Esophagus muscularis mucosa (tissue), 4 donors: ENCODE data around the gene CYB5A. TPM values are rescaled to one million over a fixed set of nuclear protein-coding genes. Genes with fewer than 3 reads are reported as not detected.

Experiments used
- DNase-seq: peaks from one replicate; pipeline ENCODE4 v3.0.0-alpha.2; 2017; ENCODE audit errors: extremely low spot score
- H3K27ac ChIP-seq, 4 donors: fragments of 200-600 bp; sonication (generic); replicated peaks in 1 of 4; 1 replicate in 3 of 4; 2 replicates in 1 of 4; pipeline ENCODE4 v1.5.1; 2016 to 2019; ENCODE audit warnings: mild to moderate bottlenecking in 1 of 4
- H3K27me3 ChIP-seq, 4 donors: fragments of 200-600 bp; sonication (generic); one replicate each; pipeline versions ENCODE4 v1.5.1 to v1.6.0; 2016 to 2019
- H3K36me3 ChIP-seq, 4 donors: fragments of 200-600 bp; sonication (generic); one replicate each; pipeline ENCODE4 v1.5.1; 2016 to 2019
- H3K4me1 ChIP-seq, 4 donors: fragments of 200-600 bp; sonication (generic); one replicate each; pipeline ENCODE4 v1.5.1; 2016 to 2019
- H3K4me3 ChIP-seq, 4 donors: fragments of 200-600 bp; sonication (generic); 1 replicate in 2 of 4; 2 replicates in 2 of 4; pipeline ENCODE4 v1.5.1; 2016 to 2019; ENCODE audit warnings: mild to moderate bottlenecking in 4 of 4, moderate library complexity in 1 of 4
- H3K9me3 ChIP-seq, 4 donors: fragments of 200-600 bp; sonication (generic); 1 replicate in 3 of 4; 2 replicates in 1 of 4; pipeline ENCODE4 v1.5.1; 2016 to 2019
- EP300 ChIP-seq: sonication (generic); formaldehyde crosslinking; IDR thresholded peaks from one replicate; pipeline ENCODE4 v1.6.1; 2017; ENCODE audit warnings: antibody characterized with exemption
- POLR2A ChIP-seq: fragments of 450-650 bp; IDR thresholded peaks from one replicate; pipeline ENCODE4 v1.6.1; 2017; ENCODE audit warnings: antibody characterized with exemption, moderate library complexity, mild to moderate bottlenecking, low read depth
- POLR2AphosphoS5 ChIP-seq, 2 donors: sonication (generic); formaldehyde crosslinking; IDR thresholded peaks; one replicate each; pipeline ENCODE4 v1.6.1; 2017; ENCODE audit warnings: antibody characterized with exemption in 2 of 2
- WGBS: methylation state at CpG from one replicate; pipeline ENCODE4 v1.1.5; 2018; 5-methylcytosine and 5-hydroxymethylcytosine counted together
- intact Hi-C: fragments of 100-400 bp; cut with DNase I; formaldehyde crosslinking; loops from one replicate; pipeline ENCODE4 v1.15.1; 2023
- total RNA-seq, 4 donors: library from RNA; depleted of rRNA; stranded (reverse); fragments of >200 nt; gene quantifications; one replicate each; pipeline versions ENCODE4 v1.1.0 to v1.2.1, GENCODE V29; 2016
- TF ChIP-seq, protein P1 (sequence below), 3 experiments: fragments of 200-600 bp in 2 of 3; fragments of 450-650 bp in 1 of 3; sonication (generic) in 2 of 3; IDR thresholded peaks; one replicate each; pipeline ENCODE4 v1.5.1; 2017 to 2019; ENCODE audit warnings: antibody characterized with exemption in 3 of 3, mild to moderate bottlenecking in 2 of 3, moderate library complexity in 1 of 3

The CYB5A gene
- total RNA-seq, 4 donors from 2014 or later = 77.7 to 99.4 (median 81.5) TPM

DNA sequence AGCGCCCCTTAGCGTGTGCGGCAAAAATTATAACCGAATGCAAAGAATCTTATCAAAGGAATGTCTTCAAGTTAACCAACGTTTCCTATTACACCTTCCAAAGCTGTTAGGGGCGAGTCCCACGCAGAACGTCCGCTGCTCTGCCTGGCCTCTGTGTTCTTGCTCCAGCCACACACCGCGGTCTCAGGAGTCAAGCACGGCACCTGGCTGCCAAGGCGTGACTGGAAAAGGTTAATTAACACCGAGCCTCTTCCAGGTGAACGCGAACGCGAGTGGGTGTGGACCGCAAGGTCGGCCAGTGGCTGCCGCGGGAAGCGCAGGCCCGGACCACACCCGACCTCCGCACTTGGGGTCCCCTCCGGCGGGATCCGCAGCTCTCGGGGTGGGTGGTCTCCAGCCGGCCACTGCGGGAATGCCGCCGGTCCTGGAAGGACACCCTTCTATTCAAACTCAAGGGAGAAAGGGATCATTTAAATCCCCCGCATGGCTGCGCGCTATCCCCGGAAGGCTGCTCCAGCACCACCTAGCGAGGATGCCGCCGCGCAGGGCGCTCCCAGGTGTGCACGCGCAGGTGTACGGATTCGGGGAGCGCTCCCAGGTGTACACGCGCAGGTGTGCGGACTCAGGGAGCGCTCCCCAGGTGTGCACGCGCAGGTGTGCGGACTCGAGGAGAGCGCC is 830 bp downstream of the CYB5A start:
- 54% methylated on average over 23 of the region's 57 CpGs for WGBS
- peak; percentile 88 for DNase-seq
- peak overlapping the region; percentile 60 to 80 (median 72) for H3K27ac ChIP-seq
- H3K36me3 ChIP-seq = no peaks in the 10 kb centered on the region
- TF ChIP-seq EP300 (no peak), POLR2AphosphoS5 (IDR thresholded peaks at IDR 0.05) (no peak), POLR2A (no peak)
- TF ChIP-seq, protein P1, sequence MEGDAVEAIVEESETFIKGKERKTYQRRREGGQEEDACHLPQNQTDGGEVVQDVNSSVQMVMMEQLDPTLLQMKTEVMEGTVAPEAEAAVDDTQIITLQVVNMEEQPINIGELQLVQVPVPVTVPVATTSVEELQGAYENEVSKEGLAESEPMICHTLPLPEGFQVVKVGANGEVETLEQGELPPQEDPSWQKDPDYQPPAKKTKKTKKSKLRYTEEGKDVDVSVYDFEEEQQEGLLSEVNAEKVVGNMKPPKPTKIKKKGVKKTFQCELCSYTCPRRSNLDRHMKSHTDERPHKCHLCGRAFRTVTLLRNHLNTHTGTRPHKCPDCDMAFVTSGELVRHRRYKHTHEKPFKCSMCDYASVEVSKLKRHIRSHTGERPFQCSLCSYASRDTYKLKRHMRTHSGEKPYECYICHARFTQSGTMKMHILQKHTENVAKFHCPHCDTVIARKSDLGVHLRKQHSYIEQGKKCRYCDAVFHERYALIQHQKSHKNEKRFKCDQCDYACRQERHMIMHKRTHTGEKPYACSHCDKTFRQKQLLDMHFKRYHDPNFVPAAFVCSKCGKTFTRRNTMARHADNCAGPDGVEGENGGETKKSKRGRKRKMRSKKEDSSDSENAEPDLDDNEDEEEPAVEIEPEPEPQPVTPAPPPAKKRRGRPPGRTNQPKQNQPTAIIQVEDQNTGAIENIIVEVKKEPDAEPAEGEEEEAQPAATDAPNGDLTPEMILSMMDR (IDR thresholded peaks at IDR 0.05) = no peak
- no peaks in the 10 kb centered on the region for H3K9me3 ChIP-seq
- no peaks in the 10 kb centered on the region for H3K27me3 ChIP-seq
- intact Hi-C loops = loop anchor here (5.0 kb wide), 2 partner anchors 144 to 206 kb away; partner anchors contain the start of genes CNDP2, FBXO15 and TIMM21
- peak overlapping the region; percentile 65 to 99 (median 82) for H3K4me3 ChIP-seq
- peaks cover 31 to 47% (median 43%) of the 10 kb centered on the region in 4 donors for H3K4me1 ChIP-seq

GRCh38 chr18:74290021-74290420 is 1.7 kb downstream of the CYB5A start:
- H3K9me3 ChIP-seq = no peaks in the 10 kb centered on the region
- WGBS = 90% methylated on average over 7 of the region's 7 CpGs
- no peaks in the 10 kb centered on the region for H3K27me3 ChIP-seq
- peak overlapping the region; percentile 60 to 80 (median 72) for H3K27ac ChIP-seq
- intact Hi-C loops = loop anchor here (5.0 kb wide), 2 partner anchors 143 to 207 kb away; partner anchors contain the start of genes CNDP2, FBXO15 and TIMM21
- DNase-seq = peak; percentile 68
- no peak for TF ChIP-seq EP300
- TF ChIP-seq, protein P1 (IDR thresholded peaks at IDR 0.05) = no peak
- no peak for TF ChIP-seq POLR2AphosphoS5 (IDR thresholded peaks at IDR 0.05)
- TF ChIP-seq POLR2A = no peak
- H3K36me3 ChIP-seq = no peaks in the 10 kb centered on the region
- H3K4me1 ChIP-seq = peaks cover 38 to 56% (median 52%) of the 10 kb centered on the region in 4 donors
- peak overlapping the region in 1 of 4 donors; percentile 65 for H3K4me3 ChIP-seq

DNA sequence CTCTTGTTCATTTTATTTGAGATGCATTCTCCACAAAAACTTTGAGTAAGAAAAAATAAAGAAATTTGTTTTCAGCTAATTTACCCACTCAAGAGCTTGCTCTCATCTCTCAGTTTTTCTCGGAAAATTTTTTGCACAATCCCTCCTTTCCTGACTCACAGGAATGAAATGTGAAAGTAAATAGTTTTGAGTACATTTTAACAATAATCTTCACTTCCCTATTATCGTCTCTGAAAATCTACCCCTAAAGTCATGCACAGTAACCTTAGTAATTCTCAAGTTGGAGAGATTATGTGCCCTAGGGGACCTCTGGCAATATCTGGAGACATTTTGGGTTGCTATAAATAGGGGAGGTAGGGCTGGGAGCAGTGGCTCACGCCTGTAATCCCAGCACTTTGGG is 2.6 kb downstream of the CYB5A start:
- peak; percentile 53 for DNase-seq
- H3K4me3 ChIP-seq = peak overlapping the region in 1 of 4 donors; percentile 19
- no peaks in the 10 kb centered on the region for H3K36me3 ChIP-seq
- TF ChIP-seq EP300 = no peak
- no peak for TF ChIP-seq POLR2AphosphoS5 (IDR thresholded peaks at IDR 0.05)
- TF ChIP-seq POLR2A = no peak
- TF ChIP-seq, protein P1 (IDR thresholded peaks at IDR 0.05) = no peak
- H3K27me3 ChIP-seq = no peaks in the 10 kb centered on the region
- 55% methylated on average over 3 of the region's 3 CpGs for WGBS
- intact Hi-C loops = no loop called here
- peaks cover 47 to 65% (median 61%) of the 10 kb centered on the region in 4 donors for H3K4me1 ChIP-seq
- H3K9me3 ChIP-seq = no peaks in the 10 kb centered on the region
- H3K27ac ChIP-seq = peak overlapping the region; percentile 27 to 75 (median 59)

GRCh38 chr18:74288730-74289129 is 3.0 kb downstream of the CYB5A start:
- no peaks in the 10 kb centered on the region for H3K36me3 ChIP-seq
- no peaks in the 10 kb centered on the region for H3K9me3 ChIP-seq
- H3K4me1 ChIP-seq = peaks cover 50 to 69% (median 65%) of the 10 kb centered on the region in 4 donors
- 92% methylated on average over 9 of the region's 9 CpGs for WGBS
- no peaks in the 10 kb centered on the region for H3K27me3 ChIP-seq
- intact Hi-C loops = no loop called here
- H3K27ac ChIP-seq = peak overlapping the region; percentile 26 to 75 (median 47)
- TF ChIP-seq EP300 (no peak), POLR2A (no peak), POLR2AphosphoS5 (IDR thresholded peaks at IDR 0.05) (no peak)
- TF ChIP-seq, protein P1 (IDR thresholded peaks at IDR 0.05) = no peak
- peak; percentile 87 for DNase-seq
- H3K4me3 ChIP-seq = peak overlapping the region in 1 of 4 donors; percentile 19
